Measurements from ENCODE around the gene PPFIA3. TPM values are rescaled to one million over a fixed set of nuclear protein-coding genes. Genes with fewer than 3 reads are reported as not detected.

The PPFIA3 gene
- total and polyA plus RNA-seq, 4 experiments from 2014 or later, result 0.27 to 4.5 (median 2.3) TPM

DNA sequence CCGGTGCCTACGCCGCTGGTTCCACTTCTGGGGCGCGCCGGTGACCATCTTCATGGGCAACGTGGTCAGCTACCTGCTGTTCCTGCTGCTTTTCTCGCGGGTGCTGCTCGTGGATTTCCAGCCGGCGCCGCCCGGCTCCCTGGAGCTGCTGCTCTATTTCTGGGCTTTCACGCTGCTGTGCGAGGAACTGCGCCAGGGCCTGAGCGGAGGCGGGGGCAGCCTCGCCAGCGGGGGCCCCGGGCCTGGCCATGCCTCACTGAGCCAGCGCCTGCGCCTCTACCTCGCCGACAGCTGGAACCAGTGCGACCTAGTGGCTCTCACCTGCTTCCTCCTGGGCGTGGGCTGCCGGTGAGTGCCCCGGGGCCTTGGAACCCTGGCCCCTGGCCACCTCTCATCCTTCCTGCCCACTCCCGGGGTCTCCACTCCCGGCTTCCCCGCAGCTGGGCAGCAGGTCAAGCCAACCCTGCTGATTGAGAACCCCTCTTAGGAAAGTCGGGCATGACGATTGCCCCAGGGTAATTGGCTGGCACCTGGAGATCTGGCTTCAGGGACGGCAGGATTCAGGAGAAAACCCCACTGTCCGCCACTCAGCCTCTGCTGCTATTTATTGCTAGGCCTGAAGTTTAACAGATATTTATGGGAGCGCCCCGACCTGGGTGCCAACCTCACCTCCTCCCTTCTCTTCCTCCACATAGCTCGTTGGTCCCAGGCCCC lies 77.3 kb downstream of the PPFIA3 start:
- Histone ChIP-seq H3K36me3 (ENCODE audit: insufficient read depth, low read length) (no peaks in the 10 kb centered on the region), H3K27ac (ENCODE audit: low read depth, low read length) (no peak overlapping the region), H3K9me3 (ENCODE audit: control insufficient read depth in 1 of 2, low read length in 2 of 2) (no peaks in the 10 kb centered on the region), H3K27me3 (ENCODE audit: insufficient read depth, low read length) (no peaks in the 10 kb centered on the region), H3K4me1 (ENCODE audit: insufficient read depth, low read length) (no peaks in the 10 kb centered on the region), H3K4me3 (ENCODE audit: low read length in 2 of 2) (no peak overlapping the region)
- peaks cover 1 to 4% of the 10 kb centered on the region in 2 donors for H3K27me3 Mint-ChIP-seq
- ChIA-PET CTCF (ENCODE audit: partially characterized antibody) (interaction anchor here (0.9 to 3.0 kb wide), 4 partner anchors 14 to 99 kb away, joined by 3 to 39 read pairs (median 4); no protein-coding TSS in a partner anchor), POLR2A (ENCODE audit: partially characterized antibody) (no interaction called here)
- no peak overlapping the region for H3K27ac Mint-ChIP-seq
- H3K4me3 Mint-ChIP-seq, result no peak overlapping the region
- no peaks in the 10 kb centered on the region for H3K9me3 Mint-ChIP-seq
- peaks cover 0 to 5% (median 3%) of the 10 kb centered on the region in 4 donors for H3K4me1 Mint-ChIP-seq
- no peak for DNase-seq
- H3K36me3 Mint-ChIP-seq, result no peaks in the 10 kb centered on the region
- intact Hi-C loops (cut with micrococcal nuclease), result no loop called here

DNA sequence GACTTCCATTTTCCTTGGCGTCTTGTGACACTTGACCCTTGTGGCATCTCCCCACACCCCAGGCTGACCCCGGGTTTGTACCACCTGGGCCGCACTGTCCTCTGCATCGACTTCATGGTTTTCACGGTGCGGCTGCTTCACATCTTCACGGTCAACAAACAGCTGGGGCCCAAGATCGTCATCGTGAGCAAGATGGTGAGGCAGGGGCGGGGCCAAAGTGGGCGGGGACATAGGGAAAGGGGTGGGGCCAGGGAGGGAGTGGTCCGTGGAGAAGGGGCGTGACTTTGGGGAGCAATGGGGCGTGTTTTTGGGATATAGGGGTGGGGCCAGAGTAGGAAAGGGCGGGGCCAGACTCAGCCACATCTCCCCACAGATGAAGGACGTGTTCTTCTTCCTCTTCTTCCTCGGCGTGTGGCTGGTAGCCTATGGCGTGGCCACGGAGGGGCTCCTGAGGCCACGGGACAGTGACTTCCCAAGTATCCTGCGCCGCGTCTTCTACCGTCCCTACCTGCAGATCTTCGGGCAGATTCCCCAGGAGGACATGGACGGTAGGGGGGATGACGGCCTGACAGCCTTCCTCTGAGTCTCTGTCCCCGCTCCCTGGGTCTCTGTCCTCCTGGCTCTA lies 81.0 kb downstream of the PPFIA3 start:
- CTCF ChIA-PET (ENCODE audit: partially characterized antibody), result interaction anchor here (2.2 kb wide), 1 partner anchor 201 kb away, joined by 13 read pairs; no protein-coding TSS in a partner anchor
- POLR2A ChIA-PET (ENCODE audit: partially characterized antibody), result no interaction called here
- H3K9me3 Mint-ChIP-seq, result no peaks in the 10 kb centered on the region

More for the DNA sequence above, 81.0 kb downstream of the PPFIA3 start:
- DNase-seq, result no peak
- Mint-ChIP-seq H3K36me3 (no peaks in the 10 kb centered on the region), H3K27me3 (peaks cover 4% of the 10 kb centered on the region in 2 donors), H3K27ac (peak overlapping the region in 1 of 7 donors; percentile 15), H3K4me3 (no peak overlapping the region), H3K4me1 (peaks cover 0 to 5% (median 4%) of the 10 kb centered on the region in 4 donors)
- Histone ChIP-seq H3K27me3 (ENCODE audit: insufficient read depth, low read length) (no peaks in the 10 kb centered on the region), H3K4me3 (ENCODE audit: low read length in 2 of 2) (no peak overlapping the region), H3K9me3 (ENCODE audit: control insufficient read depth in 1 of 2, low read length in 2 of 2) (no peaks in the 10 kb centered on the region), H3K27ac (ENCODE audit: low read depth, low read length) (no peak overlapping the region), H3K36me3 (ENCODE audit: insufficient read depth, low read length) (no peaks in the 10 kb centered on the region), H3K4me1 (ENCODE audit: insufficient read depth, low read length) (no peaks in the 10 kb centered on the region)
- intact Hi-C loops (cut with micrococcal nuclease), result no loop called here

Other genes with a start within 250 kb of the PPFIA3 start
- 10 to 100 TPM; 67.0 to 69.8 TPM for gene PPP1R15A, start 247.1 kb upstream of the PPFIA3 start, total RNA-seq
- 10 to 100 TPM; 79.6 to 83.3 TPM for gene PPP1R15A, start 247.1 kb upstream of the PPFIA3 start, polyA plus RNA-seq
- gene TULP2, start 220.8 kb upstream of the PPFIA3 start, total RNA-seq, result not detected
- not detected for gene TULP2, start 220.8 kb upstream of the PPFIA3 start, polyA plus RNA-seq
- gene NUCB1, start 219.2 kb upstream of the PPFIA3 start, total RNA-seq, result 100 to 1,000 TPM; 132 to 145 TPM
- gene NUCB1, start 219.2 kb upstream of the PPFIA3 start, polyA plus RNA-seq, result 100 to 1,000 TPM in 1 of 2 donors, 10 to 100 TPM in 1; 65.3 to 126 TPM
- 1 to 10 TPM; 1.2 to 1.6 TPM for gene DHDH, start 185.8 kb upstream of the PPFIA3 start, total RNA-seq
- 1 to 10 TPM in 1 of 2 donors, under 1 TPM in 1; 0.60 to 1.2 TPM for gene DHDH, start 185.8 kb upstream of the PPFIA3 start, polyA plus RNA-seq
- gene BAX, start 164.7 kb upstream of the PPFIA3 start, total RNA-seq, result 100 to 1,000 TPM; 173 to 183 TPM
- gene BAX, start 164.7 kb upstream of the PPFIA3 start, polyA plus RNA-seq, result 10 to 100 TPM; 56.5 to 66.8 TPM
- 1,000 to 10,000 TPM; 1,304 to 1,371 TPM for gene FTL, start 154.2 kb upstream of the PPFIA3 start, total RNA-seq
- gene FTL, start 154.2 kb upstream of the PPFIA3 start, polyA plus RNA-seq, result 1,000 to 10,000 TPM; 3,537 to 4,474 TPM
- gene GYS1, start 126.2 kb upstream of the PPFIA3 start, total RNA-seq, result 10 to 100 TPM; 56.2 to 56.4 TPM
- gene GYS1, start 126.2 kb upstream of the PPFIA3 start, polyA plus RNA-seq, result 10 to 100 TPM; 30.6 to 31.4 TPM
- 10 to 100 TPM; 27.9 to 28.5 TPM for gene RUVBL2, start 125.7 kb upstream of the PPFIA3 start, total RNA-seq
- gene RUVBL2, start 125.7 kb upstream of the PPFIA3 start, polyA plus RNA-seq, result 10 to 100 TPM; 48.6 to 51.9 TPM
- gene LHB, start 102.5 kb upstream of the PPFIA3 start, total RNA-seq, result not detected
- gene LHB, start 102.5 kb upstream of the PPFIA3 start, polyA plus RNA-seq, result under 1 TPM in 1 of 2 donors, not detected in 1; 0.49 TPM
- gene CGB3, start 95.2 kb upstream of the PPFIA3 start, total RNA-seq, result not detected
- gene CGB3, start 95.2 kb upstream of the PPFIA3 start, polyA plus RNA-seq, result not detected
- gene CGB2, start 87.7 kb upstream of the PPFIA3 start, total RNA-seq, result not detected
- not detected for gene CGB2, start 87.7 kb upstream of the PPFIA3 start, polyA plus RNA-seq
- gene CGB1, start 82.6 kb upstream of the PPFIA3 start, total RNA-seq, result not detected
- not detected for gene CGB1, start 82.6 kb upstream of the PPFIA3 start, polyA plus RNA-seq
- gene CGB5, start 75.7 kb upstream of the PPFIA3 start, total RNA-seq, result not detected
- gene CGB5, start 75.7 kb upstream of the PPFIA3 start, polyA plus RNA-seq, result not detected
- not detected for gene CGB8, start 70.4 kb upstream of the PPFIA3 start, total RNA-seq
- not detected for gene CGB8, start 70.4 kb upstream of the PPFIA3 start, polyA plus RNA-seq
- gene CGB7, start 61.8 kb upstream of the PPFIA3 start, total RNA-seq, result not detected
- not detected for gene CGB7, start 61.8 kb upstream of the PPFIA3 start, polyA plus RNA-seq
- gene NTF4, start 54.7 kb upstream of the PPFIA3 start, total RNA-seq, result not detected
- gene NTF4, start 54.7 kb upstream of the PPFIA3 start, polyA plus RNA-seq, result not detected
- not detected for gene KCNA7, start 46.8 kb upstream of the PPFIA3 start, total RNA-seq
- gene KCNA7, start 46.8 kb upstream of the PPFIA3 start, polyA plus RNA-seq, result not detected
- 100 to 1,000 TPM; 675 to 689 TPM for gene SNRNP70, start 34.1 kb upstream of the PPFIA3 start, total RNA-seq
- gene SNRNP70, start 34.1 kb upstream of the PPFIA3 start, polyA plus RNA-seq, result 10 to 100 TPM; 31.5 to 55.2 TPM
- 10 to 100 TPM; 17.7 to 18.6 TPM for gene LIN7B, start 5.2 kb upstream of the PPFIA3 start, total RNA-seq
- 1 to 10 TPM; 4.4 to 5.3 TPM for gene LIN7B, start 5.2 kb upstream of the PPFIA3 start, polyA plus RNA-seq
- 1 to 10 TPM; 1.7 to 1.9 TPM for gene C19orf73, start 401 bp upstream of the PPFIA3 start, total RNA-seq
- gene C19orf73, start 401 bp upstream of the PPFIA3 start, polyA plus RNA-seq, result 1 to 10 TPM; 1.9 to 3.7 TPM
- not detected for gene HRC, start 35.9 kb downstream of the PPFIA3 start, total RNA-seq
- not detected for gene HRC, start 35.9 kb downstream of the PPFIA3 start, polyA plus RNA-seq
- under 1 TPM in 1 of 2 experiments, not detected in 1; 0.41 TPM for gene TRPM4, start 38.2 kb downstream of the PPFIA3 start, total RNA-seq
- gene TRPM4, start 38.2 kb downstream of the PPFIA3 start, polyA plus RNA-seq, result not detected
- gene SLC6A16, start 205.6 kb downstream of the PPFIA3 start, total RNA-seq, result 1 to 10 TPM; 4.3 to 5.1 TPM
- 1 to 10 TPM; 1.1 to 1.8 TPM for gene SLC6A16, start 205.6 kb downstream of the PPFIA3 start, polyA plus RNA-seq
- gene CD37, start 215.9 kb downstream of the PPFIA3 start, total RNA-seq, result 100 to 1,000 TPM; 330 to 347 TPM
- 100 to 1,000 TPM; 109 to 192 TPM for gene CD37, start 215.9 kb downstream of the PPFIA3 start, polyA plus RNA-seq
- gene TEAD2, start 242.9 kb downstream of the PPFIA3 start, total RNA-seq, result not detected
- not detected for gene TEAD2, start 242.9 kb downstream of the PPFIA3 start, polyA plus RNA-seq
- gene DKKL1, start 244.3 kb downstream of the PPFIA3 start, total RNA-seq, result not detected
- not detected for gene DKKL1, start 244.3 kb downstream of the PPFIA3 start, polyA plus RNA-seq

Data from CD4-positive, alpha-beta memory T cell (primary cell).